Activated T-helper 2 cell treated with anti-CD3 and anti-CD28 coated beads, Interferon-gamma antibody, Interleukin-2, Interleukin-4, amounts not matched to agents 10 μg/mL and 5 μg/mL and 100 μg/mL, durations not matched to agents 14 hours and 24 hours and 36 hours (primary cell): ENCODE results near the gene TBL1X. TPM values are rescaled to one million over a fixed set of nuclear protein-coding genes. Genes with fewer than 3 reads are reported as not detected.
"Not testable (repeated sequence)": the region's sequence is repeated elsewhere in the genome, so short reads cannot be mapped to it uniquely, and the experiment has no call there.

Source experiments
- DNase-seq: peaks from one replicate; pipeline ENCODE4 v3.0.0; 2021; ENCODE audit warnings: low spot score
- H3K27ac Mint-ChIP-seq: one replicate; pipeline ENCODE4 v1.8.0; 2021; ENCODE audit warnings: mixed read lengths
- H3K27me3 Mint-ChIP-seq: one replicate; pipeline ENCODE4 v1.8.0; 2021; ENCODE audit warnings: low read depth, mixed read lengths
- H3K36me3 Mint-ChIP-seq: one replicate; pipeline ENCODE4 v1.8.0; 2021; ENCODE audit warnings: low read depth, mixed read lengths
- H3K4me1 Mint-ChIP-seq: one replicate; pipeline ENCODE4 v1.8.0; 2021; ENCODE audit warnings: low read depth, mixed read lengths
- H3K4me3 Mint-ChIP-seq: one replicate; pipeline ENCODE4 v1.8.0; 2021; ENCODE audit warnings: low read depth, mild to moderate bottlenecking, moderate library complexity, mixed read lengths
- H3K9me3 Mint-ChIP-seq: one replicate; pipeline ENCODE4 v1.8.0; 2021; ENCODE audit warnings: mixed read lengths
- intact Hi-C: fragments of 100-400 bp; cut with micrococcal nuclease; formaldehyde crosslinking; loops from one replicate; pipeline ENCODE4 v1.15.1; 2023
- total RNA-seq: library from RNA; stranded (reverse); gene quantifications from 2 replicates; pipeline ENCODE4 v1.2.3, GENCODE V29; 2022

The TBL1X gene
- total RNA-seq, 1 donor from 2014 or later, result 53.2 TPM

DNA sequence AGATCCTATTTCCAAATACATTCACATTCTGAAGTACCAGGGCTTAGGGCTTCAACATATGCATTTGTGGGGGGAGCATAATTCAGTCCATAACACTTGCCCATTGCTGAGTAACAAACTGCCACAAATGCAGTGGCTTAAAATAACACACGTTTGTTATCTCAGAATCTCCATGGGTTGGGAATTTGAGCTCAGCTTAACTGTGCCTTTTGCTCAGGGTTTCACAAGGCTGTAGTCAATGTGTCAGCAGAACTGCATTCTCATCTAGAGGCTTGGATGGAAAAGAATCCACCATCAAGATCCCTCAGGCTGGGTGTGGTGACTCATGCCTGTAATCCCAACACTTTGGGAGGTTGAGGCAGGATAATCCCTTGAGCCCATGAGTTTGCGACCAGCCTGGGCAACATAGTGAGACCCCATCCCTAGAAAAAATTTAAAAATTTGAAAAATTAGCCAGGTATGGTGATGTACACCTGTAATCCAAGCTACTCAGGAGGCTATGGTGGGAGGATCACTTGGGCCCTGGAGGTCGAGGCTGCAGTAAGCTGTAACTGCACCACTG is 25.8 kb upstream of the TBL1X start:
- H3K27me3 Mint-ChIP-seq, result no peaks in the 10 kb centered on the region
- intact Hi-C loops, result no loop called here
- no peaks in the 10 kb centered on the region for H3K36me3 Mint-ChIP-seq
- H3K9me3 Mint-ChIP-seq, result no peaks in the 10 kb centered on the region
- peaks cover 9% of the 10 kb centered on the region for H3K4me1 Mint-ChIP-seq
- DNase-seq, result no peak
- no peak overlapping the region for H3K4me3 Mint-ChIP-seq
- no peak overlapping the region for H3K27ac Mint-ChIP-seq

DNA sequence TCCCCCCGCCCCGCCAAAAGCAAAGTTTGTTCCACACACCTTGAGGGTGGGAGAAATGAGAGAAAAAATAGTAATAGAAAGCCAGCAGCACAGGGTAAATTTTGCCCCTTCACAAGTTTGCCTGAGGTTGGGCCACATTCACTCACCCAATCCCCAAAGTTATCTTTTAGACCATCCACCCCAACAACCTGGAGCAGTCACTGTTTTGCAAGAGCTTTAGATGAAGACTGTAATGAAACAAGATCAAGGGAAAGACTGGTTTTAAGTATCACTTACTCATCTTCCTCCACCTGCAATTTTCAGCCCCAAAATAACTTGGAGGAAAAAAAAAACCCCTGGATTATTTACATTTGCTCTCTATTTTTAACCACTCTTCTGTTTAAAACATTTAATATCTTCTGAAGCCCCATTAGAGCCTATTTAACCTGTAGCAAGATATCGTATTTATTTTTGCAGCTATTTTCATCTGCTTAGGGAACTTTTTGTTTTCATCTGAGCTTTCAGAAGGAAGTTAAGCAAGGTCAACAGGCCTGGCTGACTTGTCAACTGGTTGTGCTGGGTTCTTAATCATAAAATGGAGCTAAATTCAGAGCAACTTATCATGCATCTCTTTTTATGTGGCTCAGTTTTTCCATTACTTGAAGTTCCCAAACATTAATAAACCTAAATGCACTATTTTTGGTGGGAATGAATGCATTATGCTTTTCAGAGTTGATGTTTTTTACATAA is 24.6 kb upstream of the TBL1X start:
- no peaks in the 10 kb centered on the region for H3K27me3 Mint-ChIP-seq
- no peaks in the 10 kb centered on the region for H3K9me3 Mint-ChIP-seq
- no peak overlapping the region for H3K27ac Mint-ChIP-seq
- H3K4me1 Mint-ChIP-seq, result peaks cover 14% of the 10 kb centered on the region
- no peak overlapping the region for H3K4me3 Mint-ChIP-seq
- DNase-seq, result no peak
- intact Hi-C loops, result no loop called here
- no peaks in the 10 kb centered on the region for H3K36me3 Mint-ChIP-seq

DNA sequence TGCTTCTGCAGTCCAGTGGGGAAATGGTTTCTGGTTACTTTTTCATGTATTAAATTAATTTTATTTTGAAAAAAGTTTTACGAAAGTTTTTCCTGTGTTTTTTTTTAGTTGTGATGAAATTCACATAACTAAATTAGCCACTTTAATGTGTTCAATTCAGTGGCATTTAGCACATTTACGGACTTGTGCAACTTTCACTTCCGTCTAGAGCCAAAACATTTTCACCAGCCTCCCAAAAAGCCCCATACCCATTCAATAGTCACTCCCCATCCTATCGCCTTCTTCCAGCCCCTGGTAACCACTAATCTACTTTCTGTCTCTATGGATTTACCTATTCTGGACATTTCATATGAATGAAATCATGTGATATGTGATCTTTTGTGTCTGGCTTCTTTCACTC is 22.8 kb upstream of the TBL1X start:
- Mint-ChIP-seq H3K27ac (no peak overlapping the region), H3K27me3 (no peaks in the 10 kb centered on the region), H3K9me3 (no peaks in the 10 kb centered on the region), H3K4me1 (peaks cover 14% of the 10 kb centered on the region), H3K36me3 (no peaks in the 10 kb centered on the region), H3K4me3 (no peak overlapping the region)
- DNase-seq, result no peak
- intact Hi-C loops, result no loop called here

DNA sequence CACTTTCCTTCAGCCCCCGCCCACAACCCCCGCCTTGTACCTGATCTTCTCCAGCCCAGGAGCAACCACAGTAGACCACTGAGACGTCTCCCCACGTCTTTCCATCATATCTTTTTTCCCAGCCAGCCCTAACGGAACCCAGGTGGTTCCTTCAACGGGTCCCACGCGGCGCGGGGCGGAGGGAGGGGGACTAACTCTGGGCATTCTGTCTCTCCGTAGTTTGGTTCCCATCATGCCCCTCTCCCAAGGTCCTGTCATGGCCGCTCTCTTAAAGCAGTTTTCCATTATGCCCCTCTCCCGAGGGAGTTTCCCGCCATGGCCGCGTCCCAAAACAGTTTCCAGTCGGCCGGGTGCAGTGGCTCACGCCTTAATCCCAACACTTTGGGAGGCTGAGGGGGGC is 21.5 kb upstream of the TBL1X start:
- Mint-ChIP-seq H3K27me3 (no peaks in the 10 kb centered on the region), H3K4me1 (peaks cover 14% of the 10 kb centered on the region), H3K27ac (no peak overlapping the region), H3K36me3 (no peaks in the 10 kb centered on the region), H3K9me3 (no peaks in the 10 kb centered on the region), H3K4me3 (no peak overlapping the region)
- DNase-seq, result no peak
- intact Hi-C loops, result no loop called here

DNA sequence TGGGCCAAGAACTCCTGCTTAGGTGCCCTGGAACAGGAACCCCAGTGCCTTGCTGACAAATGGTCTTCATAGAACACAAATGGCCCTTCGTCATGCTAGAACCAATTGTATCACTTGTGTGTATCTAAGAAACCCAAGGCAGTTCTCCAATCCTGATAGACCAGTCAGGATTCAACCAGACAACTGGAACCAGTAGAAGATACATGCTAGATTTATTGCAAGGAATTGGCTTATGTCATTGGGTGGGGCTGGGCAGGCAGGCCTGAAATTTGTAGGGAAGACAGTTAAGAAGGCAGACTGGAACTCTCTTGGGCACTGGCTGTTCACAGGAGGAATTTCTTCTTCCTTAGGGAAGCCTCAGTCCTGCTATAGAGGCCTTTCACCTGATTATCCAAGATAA is 17.0 kb upstream of the TBL1X start:
- DNase-seq, result no peak
- Mint-ChIP-seq H3K9me3 (no peaks in the 10 kb centered on the region), H3K4me1 (peaks cover 6% of the 10 kb centered on the region), H3K27me3 (no peaks in the 10 kb centered on the region), H3K4me3 (no peak overlapping the region), H3K36me3 (no peaks in the 10 kb centered on the region), H3K27ac (no peak overlapping the region)
- intact Hi-C loops, result no loop called here

DNA sequence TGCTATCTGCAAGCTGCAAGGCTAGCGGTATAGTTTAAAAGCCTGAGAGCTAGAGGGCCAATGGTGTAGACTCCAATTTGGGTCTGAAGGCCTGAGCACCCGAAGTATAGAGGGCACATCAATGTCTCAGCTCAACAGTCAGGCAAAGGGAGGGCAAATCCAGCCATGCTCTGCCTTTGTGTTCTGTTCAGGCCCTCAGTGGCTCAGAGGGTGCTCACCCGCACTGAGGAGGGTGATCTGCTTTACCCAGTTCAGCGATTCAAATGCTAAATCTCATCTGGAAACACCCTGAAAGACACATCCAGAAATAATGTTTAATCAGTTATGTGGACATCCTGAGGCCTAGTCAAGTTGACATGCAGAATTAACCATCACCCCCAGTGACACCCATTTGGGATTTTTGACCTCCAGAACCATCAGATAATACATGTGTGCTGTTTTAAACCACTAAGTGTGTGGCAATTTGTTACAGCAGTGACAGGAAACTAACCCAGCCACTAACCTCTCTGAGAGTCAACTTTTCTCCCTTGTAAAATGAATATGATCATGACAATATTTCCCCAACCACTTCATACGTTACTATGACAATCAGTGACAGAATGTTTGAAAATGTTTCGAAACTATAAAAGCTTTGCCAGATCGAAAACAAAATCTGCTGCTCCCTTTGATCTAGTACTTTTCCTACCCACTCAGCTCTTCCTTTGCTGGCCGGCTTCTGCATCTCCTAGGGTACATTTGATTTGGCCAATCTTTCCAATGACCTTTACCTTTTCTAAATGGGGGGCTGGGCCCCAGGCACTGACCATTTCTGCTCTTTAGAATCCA is 8.4 kb upstream of the TBL1X start:
- Mint-ChIP-seq H3K27me3 (no peaks in the 10 kb centered on the region), H3K4me3 (no peak overlapping the region), H3K36me3 (no peaks in the 10 kb centered on the region), H3K9me3 (no peaks in the 10 kb centered on the region), H3K4me1 (peaks cover 28% of the 10 kb centered on the region), H3K27ac (peak overlapping the region; percentile 90)
- peak; percentile 27 for DNase-seq
- intact Hi-C loops, result loop anchor here (1.0 to 2.0 kb wide), 6 partner anchors 8 to 229 kb away; no protein-coding TSS in a partner anchor

DNA sequence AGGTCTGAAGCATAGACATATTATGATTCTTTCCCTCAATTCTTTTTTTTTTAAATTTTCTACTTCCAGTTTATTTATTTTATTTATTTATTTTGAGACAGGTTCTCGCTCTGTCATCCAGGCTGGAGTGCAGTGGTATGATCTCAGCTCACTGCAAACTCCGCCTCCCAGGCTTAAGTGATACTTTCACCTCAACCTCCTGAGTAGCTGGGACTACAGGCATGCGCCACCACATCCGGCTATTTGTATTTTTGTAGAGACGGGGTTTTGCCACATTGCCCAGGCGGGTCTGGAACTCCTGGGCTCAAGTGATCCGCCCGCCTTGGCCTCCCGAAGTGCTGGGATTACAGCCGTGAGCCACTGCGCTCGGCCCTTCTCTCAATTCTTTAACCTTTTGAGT is 6.8 kb upstream of the TBL1X start:
- peaks cover 41% of the 10 kb centered on the region for H3K4me1 Mint-ChIP-seq
- H3K36me3 Mint-ChIP-seq, H3K27me3 Mint-ChIP-seq, DNase-seq, H3K27ac Mint-ChIP-seq, H3K9me3 Mint-ChIP-seq, intact Hi-C loops, H3K4me3 Mint-ChIP-seq: not testable (repeated sequence)

DNA sequence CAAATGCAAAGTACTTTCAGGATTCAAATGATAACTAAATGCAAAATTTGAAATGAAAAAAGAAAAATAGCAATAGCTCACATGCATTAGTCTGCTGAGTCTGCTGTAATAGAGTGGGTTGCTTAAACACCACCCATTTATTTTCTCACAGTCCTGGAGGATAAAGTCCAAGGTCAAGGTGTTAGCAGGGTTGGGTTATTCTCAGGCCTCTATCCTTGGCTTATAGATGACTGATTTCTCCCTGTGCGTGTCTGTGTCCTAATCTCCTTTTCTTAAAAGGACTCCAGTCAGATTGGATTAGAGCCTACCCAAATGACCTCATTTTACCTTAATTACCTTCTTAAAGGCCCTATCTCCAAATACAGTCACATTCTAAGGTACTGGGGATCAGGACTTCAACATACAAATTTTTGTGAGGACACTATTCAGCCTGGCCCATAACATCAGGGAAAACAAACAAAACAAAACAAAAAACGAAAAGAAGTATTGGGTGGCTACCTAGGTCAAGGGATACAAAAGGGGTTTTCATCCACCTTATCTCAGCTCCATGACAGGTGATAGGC is 6.3 kb upstream of the TBL1X start:
- intact Hi-C loops, result no loop called here
- peaks cover 43% of the 10 kb centered on the region for H3K4me1 Mint-ChIP-seq
- H3K27me3 Mint-ChIP-seq, result no peaks in the 10 kb centered on the region
- no peak for DNase-seq
- no peak overlapping the region for H3K27ac Mint-ChIP-seq
- H3K36me3 Mint-ChIP-seq, result no peaks in the 10 kb centered on the region
- H3K9me3 Mint-ChIP-seq, result no peaks in the 10 kb centered on the region
- no peak overlapping the region for H3K4me3 Mint-ChIP-seq

DNA sequence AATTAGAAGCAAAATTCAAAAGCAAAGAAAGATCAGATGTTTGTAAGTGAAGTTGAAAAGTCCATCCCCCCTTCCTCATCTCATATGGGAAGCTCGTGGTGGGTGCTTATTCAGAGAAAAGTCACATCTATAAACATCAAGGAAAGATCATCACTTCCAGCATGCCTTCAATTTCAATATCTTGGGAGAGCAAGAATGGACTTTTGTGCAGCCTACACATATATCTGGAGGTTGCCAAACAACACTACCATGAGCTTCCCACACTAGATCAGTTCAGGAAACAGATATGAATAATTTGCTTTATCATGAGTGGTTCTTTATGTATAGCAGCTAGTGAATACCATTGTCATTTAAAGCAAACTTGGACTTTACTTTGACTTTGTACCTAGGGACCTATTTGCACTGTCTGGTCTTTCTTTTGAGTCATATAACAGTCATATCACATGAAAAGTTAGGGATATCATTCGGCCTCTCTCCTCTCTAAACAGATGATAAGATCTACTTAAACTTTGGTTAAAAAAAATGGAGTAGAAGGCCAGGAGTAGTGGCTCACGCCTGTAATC is 5.6 kb upstream of the TBL1X start:
- DNase-seq, result no peak
- H3K27me3 Mint-ChIP-seq, result no peaks in the 10 kb centered on the region
- H3K36me3 Mint-ChIP-seq, result no peaks in the 10 kb centered on the region
- intact Hi-C loops, result no loop called here
- peaks cover 48% of the 10 kb centered on the region for H3K4me1 Mint-ChIP-seq
- no peak overlapping the region for H3K4me3 Mint-ChIP-seq
- no peaks in the 10 kb centered on the region for H3K9me3 Mint-ChIP-seq
- H3K27ac Mint-ChIP-seq, result no peak overlapping the region

DNA sequence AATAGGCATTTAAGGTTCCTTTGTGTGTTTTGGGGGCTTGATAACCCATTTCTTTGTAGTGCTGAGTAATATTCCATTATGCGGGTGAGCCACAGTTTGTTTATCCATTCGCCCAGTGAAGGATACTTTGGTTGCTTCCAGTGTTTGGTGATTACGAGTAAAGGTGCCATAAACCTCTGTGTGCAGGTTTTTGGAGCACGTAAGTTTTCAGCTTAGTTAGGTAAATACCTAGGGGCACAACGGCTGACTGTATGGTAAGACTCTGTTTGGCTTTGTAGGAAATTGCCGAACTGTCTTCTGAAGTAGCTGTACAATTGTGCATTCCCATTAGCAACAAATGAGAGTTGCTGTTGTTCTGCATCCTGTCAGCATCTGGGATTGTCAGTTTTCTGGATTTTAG is 3.8 kb upstream of the TBL1X start:
- Mint-ChIP-seq H3K4me3 (no peak overlapping the region), H3K36me3 (no peaks in the 10 kb centered on the region), H3K4me1 (peaks cover 40% of the 10 kb centered on the region), H3K9me3 (no peaks in the 10 kb centered on the region), H3K27me3 (no peaks in the 10 kb centered on the region), H3K27ac (no peak overlapping the region)
- intact Hi-C loops, result loop anchor here (5.0 to 10.0 kb wide), 6 partner anchors 74 to 541 kb away; no protein-coding TSS in a partner anchor
- DNase-seq, result no peak

DNA sequence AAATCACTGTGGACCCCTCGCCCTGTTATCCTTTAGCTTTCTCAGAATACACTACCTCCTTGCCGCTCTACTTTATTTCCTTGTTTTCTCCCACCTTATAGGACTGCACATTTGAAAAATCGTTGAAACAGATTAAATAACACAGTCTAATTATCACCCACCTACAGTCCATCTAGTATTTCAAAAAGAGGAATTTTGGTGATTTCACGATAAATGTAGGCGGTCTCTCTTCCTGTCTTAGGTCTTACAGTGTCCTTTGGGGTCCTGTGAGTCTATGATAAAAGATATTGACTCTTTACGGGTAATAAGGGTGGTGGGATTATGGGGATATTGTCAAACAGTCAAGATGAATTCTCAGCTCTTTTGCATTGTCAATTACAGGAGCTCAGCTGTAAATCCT is 2.4 kb upstream of the TBL1X start:
- H3K9me3 Mint-ChIP-seq, result no peaks in the 10 kb centered on the region

DNA sequence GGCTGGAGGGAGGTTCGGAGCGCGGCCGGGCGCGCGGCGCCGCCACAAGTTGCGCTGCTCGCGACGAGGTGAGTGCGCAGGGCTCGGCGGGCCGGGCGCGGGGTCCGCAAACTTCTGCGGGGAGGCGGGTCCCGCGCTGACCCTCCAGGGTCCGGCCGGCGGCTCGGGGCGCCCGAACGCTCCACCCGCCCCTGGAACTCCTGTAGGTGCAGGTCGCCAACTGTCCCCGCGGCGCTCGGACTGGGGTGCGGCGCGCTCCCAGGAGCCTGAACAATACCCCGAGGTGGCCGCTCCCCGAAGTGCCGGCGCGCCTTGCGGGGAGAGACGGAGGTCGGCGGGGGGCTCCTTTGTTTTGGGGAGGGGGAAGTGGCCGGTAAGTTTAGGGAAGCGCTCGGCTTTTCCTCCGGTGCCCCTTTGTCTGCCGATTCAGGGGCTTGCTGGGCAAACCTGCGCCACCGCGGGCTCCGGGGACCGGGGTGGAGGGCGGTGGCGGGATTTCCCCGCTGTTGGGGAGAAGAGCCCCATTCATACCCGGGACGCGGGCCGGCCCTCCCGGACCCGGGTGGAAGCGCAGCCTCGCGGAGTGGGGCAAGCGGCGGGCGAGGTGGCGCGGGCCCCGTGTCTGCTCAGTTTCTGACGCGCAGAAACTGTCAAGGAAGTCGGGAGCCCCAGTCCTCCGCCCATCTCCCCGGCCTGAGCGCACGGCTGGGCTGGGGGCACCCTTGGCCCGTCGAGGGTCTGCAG is 694 bp downstream of the TBL1X start:
- Mint-ChIP-seq H3K4me3 (peak overlapping the region; percentile 66), H3K27me3 (no peaks in the 10 kb centered on the region), H3K27ac (peak overlapping the region; percentile 33), H3K36me3 (peaks cover 31% of the 10 kb centered on the region), H3K9me3 (no peaks in the 10 kb centered on the region), H3K4me1 (peaks cover 33% of the 10 kb centered on the region)
- DNase-seq, result peak; percentile 22
- intact Hi-C loops, result loop anchor here (10.0 kb wide), 4 partner anchors 69 to 491 kb away; no protein-coding TSS in a partner anchor

More for the DNA sequence above, 2.4 kb upstream of the TBL1X start:
- no peak for DNase-seq
- Mint-ChIP-seq H3K27ac (peak overlapping the region; percentile 76), H3K4me3 (no peak overlapping the region), H3K36me3 (peaks cover 8% of the 10 kb centered on the region), H3K4me1 (peaks cover 32% of the 10 kb centered on the region), H3K27me3 (no peaks in the 10 kb centered on the region)
- intact Hi-C loops, result loop anchor here (2.0 to 10.0 kb wide), 8 partner anchors 72 to 636 kb away; no protein-coding TSS in a partner anchor
